H1 (cell line): ENCODE data around the gene DDOST.
A peak's percentile ranks its signal among the peaks of the same experiment; 100 is the strongest.

Experiments
- EP300 ChIP-seq, 2 experiments: IDR thresholded peaks; 1 replicate in 1 of 2; 2 replicates in 1 of 2; pipeline ENCODE4 v1.6.1; 2011 to 2012; ENCODE audit warnings: low read depth in 2 of 2, low read length in 2 of 2, mild to moderate bottlenecking in 2 of 2, borderline replicate concordance in 1 of 2, inconsistent platforms in 1 of 2, moderate library complexity in 1 of 2
- EZH2 ChIP-seq: fragments of 200-600 bp; sonication (generic); IDR thresholded peaks from 2 replicates; pipeline ENCODE4 v1.7.1; 2012; ENCODE audit warnings: low read depth, mild to moderate bottlenecking, moderate library complexity, low read length, inconsistent platforms; ENCODE audit not compliant: severe bottlenecking
- TAF1 ChIP-seq: IDR thresholded peaks from 2 replicates; pipeline ENCODE4 v1.6.1; 2011; ENCODE audit warnings: mild to moderate bottlenecking, low read depth, low read length
- TF ChIP-seq, protein P1 (sequence below), 3 experiments: IDR thresholded peaks; 1 replicate in 2 of 3; 2 replicates in 1 of 3; pipeline versions ENCODE4 v1.5.1 to v1.6.1; 2011; ENCODE audit warnings: low read length in 3 of 3, mild to moderate bottlenecking in 3 of 3, inconsistent platforms in 2 of 3, low read depth in 1 of 3, moderate library complexity in 1 of 3; ENCODE audit not compliant: insufficient read depth in 1 of 3; ENCODE audit errors: control extremely low read depth in 1 of 3

GRCh38 chr1:20663365-20663764, 2.2 kb upstream of the DDOST start:
- TF ChIP-seq, protein P1, sequence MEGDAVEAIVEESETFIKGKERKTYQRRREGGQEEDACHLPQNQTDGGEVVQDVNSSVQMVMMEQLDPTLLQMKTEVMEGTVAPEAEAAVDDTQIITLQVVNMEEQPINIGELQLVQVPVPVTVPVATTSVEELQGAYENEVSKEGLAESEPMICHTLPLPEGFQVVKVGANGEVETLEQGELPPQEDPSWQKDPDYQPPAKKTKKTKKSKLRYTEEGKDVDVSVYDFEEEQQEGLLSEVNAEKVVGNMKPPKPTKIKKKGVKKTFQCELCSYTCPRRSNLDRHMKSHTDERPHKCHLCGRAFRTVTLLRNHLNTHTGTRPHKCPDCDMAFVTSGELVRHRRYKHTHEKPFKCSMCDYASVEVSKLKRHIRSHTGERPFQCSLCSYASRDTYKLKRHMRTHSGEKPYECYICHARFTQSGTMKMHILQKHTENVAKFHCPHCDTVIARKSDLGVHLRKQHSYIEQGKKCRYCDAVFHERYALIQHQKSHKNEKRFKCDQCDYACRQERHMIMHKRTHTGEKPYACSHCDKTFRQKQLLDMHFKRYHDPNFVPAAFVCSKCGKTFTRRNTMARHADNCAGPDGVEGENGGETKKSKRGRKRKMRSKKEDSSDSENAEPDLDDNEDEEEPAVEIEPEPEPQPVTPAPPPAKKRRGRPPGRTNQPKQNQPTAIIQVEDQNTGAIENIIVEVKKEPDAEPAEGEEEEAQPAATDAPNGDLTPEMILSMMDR (IDR thresholded peaks at IDR 0.05; ENCODE audit: control extremely low read depth in 1 of 3, insufficient read depth in 1 of 3, low read depth in 1 of 3, low read length in 3 of 3), result peak; percentile 11 to 31 (median 19); a peak in 3 of 4 replicates
- TF ChIP-seq EZH2 (no peak), TAF1 (no peak), EP300 (IDR thresholded peaks at IDR 0.05; ENCODE audit: borderline replicate concordance in 1 of 2, low read depth in 2 of 2, low read length in 2 of 2) (no peak)
